Prostate gland (tissue), 2 donors: ENCODE measurements around the gene CCDC28A.

Experiments used
- CTCF ChIP-seq, 4 experiments: fragments of 200-600 bp in 2 of 4; fragments of 450-650 bp in 2 of 4; sonication (generic) in 2 of 4; IDR thresholded peaks; 1 replicate in 3 of 4; 2 replicates in 1 of 4; pipeline ENCODE4 v1.5.1; 2016 to 2019; ENCODE audit warnings: antibody characterized with exemption in 4 of 4, mild to moderate bottlenecking in 2 of 4, moderate library complexity in 2 of 4
- POLR2A ChIP-seq: fragments of 450-650 bp; IDR thresholded peaks from one replicate; pipeline ENCODE4 v1.6.1; 2016; ENCODE audit warnings: antibody characterized with exemption, mild to moderate bottlenecking

GRCh38 chr6:138805016-138805765 lies 31.6 kb downstream of the CCDC28A start:
- TF ChIP-seq CTCF (IDR thresholded peaks at IDR 0.05) (no peak), POLR2A (no peak)
